Hepatocyte (in vitro differentiated cells): Measurements from ENCODE around the gene NPPC. TPM values are rescaled to one million over a fixed set of nuclear protein-coding genes. Genes with fewer than 3 reads are reported as not detected.

ENCODE experiments used
- DNase-seq: peaks from one replicate; pipeline ENCODE4 v3.0.0-alpha.2; 2016; ENCODE audit warnings: low spot score
- H2AFZ ChIP-seq: fragments of 200-600 bp; sonication (generic); 2 replicates; pipeline ENCODE4 v1.6.0; 2016; ENCODE audit warnings: antibody characterized with exemption, mild to moderate bottlenecking
- H3K27ac ChIP-seq: fragments of 200-600 bp; sonication (generic); 2 replicates; pipeline ENCODE4 v1.5.1; 2016; ENCODE audit warnings: mild to moderate bottlenecking
- H3K27me3 ChIP-seq: fragments of 200-600 bp; sonication (generic); 2 replicates; pipeline ENCODE4 v1.6.1; 2016
- H3K36me3 ChIP-seq: fragments of 200-600 bp; sonication (generic); replicated peaks from 2 replicates; pipeline ENCODE4 v1.5.1; 2016; ENCODE audit warnings: low read depth; ENCODE audit not compliant: insufficient read depth
- H3K4me1 ChIP-seq: fragments of 200-600 bp; sonication (generic); 2 replicates; pipeline ENCODE4 v1.5.1; 2016; ENCODE audit warnings: mild to moderate bottlenecking, moderate library complexity; ENCODE audit not compliant: insufficient read depth
- H3K4me2 ChIP-seq: fragments of 200-600 bp; sonication (generic); 2 replicates; pipeline ENCODE4 v1.6.0; 2016
- H3K4me3 ChIP-seq: fragments of 200-600 bp; sonication (generic); 2 replicates; pipeline ENCODE4 v1.5.1; 2016; ENCODE audit warnings: mild to moderate bottlenecking
- H3K79me2 ChIP-seq: fragments of 200-600 bp; sonication (generic); 2 replicates; pipeline ENCODE4 v1.6.0; 2017; ENCODE audit warnings: mild to moderate bottlenecking
- H3K9me2 ChIP-seq: fragments of 200-600 bp; sonication (generic); replicated peaks from 2 replicates; pipeline ENCODE4 v1.6.0; 2017; ENCODE audit warnings: mild to moderate bottlenecking; ENCODE audit not compliant: insufficient read depth
- H3K9me3 ChIP-seq: fragments of 200-600 bp; sonication (generic); 2 replicates; pipeline ENCODE4 v1.5.1; 2016; ENCODE audit warnings: low read depth, mild to moderate bottlenecking
- H4K20me1 ChIP-seq: fragments of 200-600 bp; sonication (generic); 2 replicates; pipeline ENCODE4 v1.6.0; 2016; ENCODE audit warnings: mild to moderate bottlenecking; ENCODE audit not compliant: insufficient read depth, poor library complexity, severe bottlenecking
- EZH2 ChIP-seq: fragments of 200-600 bp; sonication (generic); IDR thresholded peaks from 2 replicates; pipeline ENCODE4 v1.6.1; 2016; ENCODE audit warnings: antibody characterized with exemption, mild to moderate bottlenecking, borderline replicate concordance
- EZH2phosphoT487 ChIP-seq: fragments of 200-600 bp; sonication (generic); IDR thresholded peaks from one replicate; pipeline ENCODE4 v1.6.1; 2018; ENCODE audit warnings: antibody characterized with exemption, mild to moderate bottlenecking, low read depth, moderate library complexity; ENCODE audit not compliant: unreplicated experiment, severe bottlenecking
- WGBS: methylation state at CpG from one replicate; pipeline ENCODE4 v1.1.6; 2016; ENCODE audit warnings: low lambda C conversion rate; ENCODE audit errors: missing lambda C conversion rate; 5-methylcytosine and 5-hydroxymethylcytosine counted together
- polyA plus RNA-seq: library from polyadenylated mRNA; unstranded; fragments of >200 nt; fragmentation: Nextera tagmentation; extraction: Ambion mirVana; gene quantifications from 2 replicates; pipeline ENCODE4 v1.2.1, GENCODE V29; 2016
- total RNA-seq: library from RNA; depleted of rRNA; stranded (reverse); fragments of >200 nt; gene quantifications from 2 replicates; pipeline ENCODE4 v1.2.3, GENCODE V29; 2014
- TF ChIP-seq, protein P1 (sequence below): fragments of 200-600 bp; sonication (generic); IDR thresholded peaks from 2 replicates; pipeline ENCODE4 v1.5.1; 2016; ENCODE audit warnings: antibody characterized with exemption, mild to moderate bottlenecking; ENCODE audit not compliant: poor library complexity

NPPC gene
- total and polyA plus RNA-seq, 2 experiments from 2014 or later, result 1.8 TPM; not detected in 1

DNA sequence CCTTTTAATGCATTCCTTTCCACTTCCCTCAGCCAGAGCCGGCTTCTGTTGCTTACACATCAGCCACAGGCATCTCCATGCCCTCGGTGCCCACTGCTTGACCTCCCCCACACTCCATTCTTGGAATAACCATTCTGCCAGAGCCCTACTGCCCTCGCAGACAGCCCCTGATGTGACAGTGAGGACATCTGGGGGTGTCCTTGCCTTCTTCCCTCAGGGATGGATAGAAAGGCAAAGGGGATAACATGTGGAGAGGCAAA, 6.4 kb upstream of the NPPC start:
- no peaks in the 10 kb centered on the region for H3K4me1 ChIP-seq
- TF ChIP-seq EZH2 (no peak), EZH2phosphoT487 (no peak)
- TF ChIP-seq, protein P1, sequence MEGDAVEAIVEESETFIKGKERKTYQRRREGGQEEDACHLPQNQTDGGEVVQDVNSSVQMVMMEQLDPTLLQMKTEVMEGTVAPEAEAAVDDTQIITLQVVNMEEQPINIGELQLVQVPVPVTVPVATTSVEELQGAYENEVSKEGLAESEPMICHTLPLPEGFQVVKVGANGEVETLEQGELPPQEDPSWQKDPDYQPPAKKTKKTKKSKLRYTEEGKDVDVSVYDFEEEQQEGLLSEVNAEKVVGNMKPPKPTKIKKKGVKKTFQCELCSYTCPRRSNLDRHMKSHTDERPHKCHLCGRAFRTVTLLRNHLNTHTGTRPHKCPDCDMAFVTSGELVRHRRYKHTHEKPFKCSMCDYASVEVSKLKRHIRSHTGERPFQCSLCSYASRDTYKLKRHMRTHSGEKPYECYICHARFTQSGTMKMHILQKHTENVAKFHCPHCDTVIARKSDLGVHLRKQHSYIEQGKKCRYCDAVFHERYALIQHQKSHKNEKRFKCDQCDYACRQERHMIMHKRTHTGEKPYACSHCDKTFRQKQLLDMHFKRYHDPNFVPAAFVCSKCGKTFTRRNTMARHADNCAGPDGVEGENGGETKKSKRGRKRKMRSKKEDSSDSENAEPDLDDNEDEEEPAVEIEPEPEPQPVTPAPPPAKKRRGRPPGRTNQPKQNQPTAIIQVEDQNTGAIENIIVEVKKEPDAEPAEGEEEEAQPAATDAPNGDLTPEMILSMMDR, result no peak
- peaks cover 22% of the 10 kb centered on the region for H3K27me3 ChIP-seq
- WGBS, result 88% methylated on average over 3 of the region's 3 CpGs
- no peaks in the 10 kb centered on the region for H3K79me2 ChIP-seq
- no peak overlapping the region for H3K27ac ChIP-seq
- no peak overlapping the region for H3K4me3 ChIP-seq
- DNase-seq, result no peak
- H3K9me3 ChIP-seq, result no peaks in the 10 kb centered on the region
- H2AFZ ChIP-seq, result no peak overlapping the region
- no peaks in the 10 kb centered on the region for H3K36me3 ChIP-seq
- no peaks in the 10 kb centered on the region for H3K9me2 ChIP-seq
- no peaks in the 10 kb centered on the region for H4K20me1 ChIP-seq
- no peak overlapping the region for H3K4me2 ChIP-seq

DNA sequence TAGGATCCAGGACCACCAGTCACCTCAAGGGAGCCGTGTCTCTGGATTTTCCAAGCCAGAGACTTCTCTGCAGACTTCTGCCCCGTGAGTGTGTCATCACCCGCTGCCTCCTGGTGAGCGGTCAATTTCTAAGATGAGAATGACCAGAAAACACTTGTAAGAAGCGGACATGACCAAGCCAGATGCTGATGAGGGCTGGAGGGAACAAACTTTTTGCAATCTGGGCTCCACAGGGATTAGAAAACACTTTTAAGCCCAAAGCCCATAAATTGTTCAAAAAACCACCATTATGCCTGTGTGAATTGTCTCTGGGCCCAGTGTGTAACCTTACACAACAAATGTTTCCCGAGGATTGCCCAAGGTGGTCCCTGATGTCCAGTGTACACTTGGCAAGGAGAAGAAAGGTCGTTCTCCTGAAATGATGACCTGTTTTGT, 5.3 kb upstream of the NPPC start:
- Histone ChIP-seq H2AFZ (no peak overlapping the region), H3K4me2 (no peak overlapping the region), H3K36me3 (no peaks in the 10 kb centered on the region), H3K4me1 (peaks cover 5% of the 10 kb centered on the region), H3K27me3 (peaks cover 33% of the 10 kb centered on the region), H3K9me3 (no peaks in the 10 kb centered on the region), H3K9me2 (no peaks in the 10 kb centered on the region), H3K4me3 (no peak overlapping the region), H3K27ac (no peak overlapping the region), H4K20me1 (no peaks in the 10 kb centered on the region), H3K79me2 (no peaks in the 10 kb centered on the region)
- DNase-seq, result no peak
- WGBS, result 86% methylated on average over 7 of the region's 7 CpGs
- TF ChIP-seq EZH2 (no peak), EZH2phosphoT487 (no peak)
- TF ChIP-seq, protein P1, result no peak

DNA sequence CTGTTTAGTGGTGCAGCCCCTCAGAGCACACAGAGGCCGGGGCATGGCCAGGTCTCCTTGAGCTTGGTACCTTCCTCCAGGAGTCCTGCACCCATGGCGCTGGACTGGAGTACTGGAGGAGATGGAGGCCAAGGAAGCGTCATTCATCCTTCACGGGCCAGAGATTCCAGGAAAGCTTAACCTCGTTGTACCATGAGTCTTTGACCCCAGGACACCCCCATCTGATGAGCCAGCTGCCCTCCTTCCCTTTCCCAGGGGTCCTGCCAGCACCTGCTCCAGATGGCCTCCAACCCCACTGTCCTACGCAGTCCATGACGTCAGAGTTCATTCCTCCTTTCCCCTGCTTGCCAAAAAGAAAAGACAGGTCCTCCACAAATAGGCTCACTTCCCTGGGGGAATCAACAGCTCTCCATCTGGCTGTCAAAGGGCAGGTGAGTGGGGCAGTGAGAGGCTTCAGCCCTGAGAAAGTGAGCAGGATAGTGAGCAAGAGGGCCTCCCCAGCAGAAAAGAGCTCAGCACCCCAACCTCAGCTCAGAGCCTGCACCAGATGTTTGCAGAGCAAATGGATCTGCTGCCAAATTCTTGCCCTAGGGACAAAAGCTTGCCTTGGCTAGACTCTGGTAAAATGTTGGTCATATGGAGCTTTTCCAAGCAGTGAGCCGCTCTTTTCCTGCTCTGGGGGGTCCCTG, 4.5 kb upstream of the NPPC start:
- H3K36me3 ChIP-seq, result no peaks in the 10 kb centered on the region
- no peak overlapping the region for H2AFZ ChIP-seq
- peaks cover 40% of the 10 kb centered on the region for H3K27me3 ChIP-seq
- H3K9me2 ChIP-seq, result no peaks in the 10 kb centered on the region
- TF ChIP-seq EZH2phosphoT487 (no peak), EZH2 (no peak)
- TF ChIP-seq, protein P1, result no peak
- no peak overlapping the region for H3K4me2 ChIP-seq
- no peak overlapping the region for H3K27ac ChIP-seq
- no peaks in the 10 kb centered on the region for H3K9me3 ChIP-seq
- DNase-seq, result no peak
- peaks cover 10% of the 10 kb centered on the region for H3K4me1 ChIP-seq
- no peaks in the 10 kb centered on the region for H4K20me1 ChIP-seq
- no peak overlapping the region for H3K4me3 ChIP-seq
- 86% methylated on average over 8 of the region's 8 CpGs for WGBS
- no peaks in the 10 kb centered on the region for H3K79me2 ChIP-seq
